ENCODE data around the gene DTX1. TPM values are rescaled to one million over a fixed set of nuclear protein-coding genes. Genes with fewer than 3 reads are reported as not detected.

The DTX1 gene
- polyA plus RNA-seq, 1 experiment, result 0.05 TPM

DNA sequence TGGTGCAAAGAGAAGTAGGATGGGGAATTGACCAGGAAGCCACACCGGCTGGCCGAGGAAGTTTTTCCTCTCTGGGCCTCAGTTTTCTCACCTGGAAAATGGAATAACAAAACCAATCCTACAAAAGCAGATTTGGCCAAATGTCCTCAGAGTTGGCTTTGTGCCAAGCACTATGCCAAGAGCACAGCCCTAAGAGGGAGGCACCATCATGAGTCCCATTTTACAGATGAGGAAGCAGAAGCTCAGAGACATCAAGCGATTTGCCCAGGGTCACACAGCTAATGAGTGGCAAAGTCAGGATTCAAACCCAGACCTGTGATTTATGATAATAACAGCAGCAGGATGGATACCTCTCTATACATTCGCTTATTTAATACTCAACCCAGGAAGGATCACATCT, 51.8 kb downstream of the DTX1 start:
- CTCF ChIA-PET, result no interaction called here
- POLR2A ChIA-PET, result no interaction called here
- no peak for DNase-seq (ENCODE audit: low read depth, low spot score)
- H3K9me3 ChIP-seq (ENCODE audit: control insufficient read depth, insufficient read depth, low read length), result no peaks in the 10 kb centered on the region; the same call in 1 of the 2 replicates
- no peak overlapping the region for H3K27ac ChIP-seq (ENCODE audit: low read depth, low read length)
- H3K4me3 ChIP-seq (ENCODE audit: low read depth, low read length), result no peak overlapping the region
- TF ChIP-seq, protein P1, sequence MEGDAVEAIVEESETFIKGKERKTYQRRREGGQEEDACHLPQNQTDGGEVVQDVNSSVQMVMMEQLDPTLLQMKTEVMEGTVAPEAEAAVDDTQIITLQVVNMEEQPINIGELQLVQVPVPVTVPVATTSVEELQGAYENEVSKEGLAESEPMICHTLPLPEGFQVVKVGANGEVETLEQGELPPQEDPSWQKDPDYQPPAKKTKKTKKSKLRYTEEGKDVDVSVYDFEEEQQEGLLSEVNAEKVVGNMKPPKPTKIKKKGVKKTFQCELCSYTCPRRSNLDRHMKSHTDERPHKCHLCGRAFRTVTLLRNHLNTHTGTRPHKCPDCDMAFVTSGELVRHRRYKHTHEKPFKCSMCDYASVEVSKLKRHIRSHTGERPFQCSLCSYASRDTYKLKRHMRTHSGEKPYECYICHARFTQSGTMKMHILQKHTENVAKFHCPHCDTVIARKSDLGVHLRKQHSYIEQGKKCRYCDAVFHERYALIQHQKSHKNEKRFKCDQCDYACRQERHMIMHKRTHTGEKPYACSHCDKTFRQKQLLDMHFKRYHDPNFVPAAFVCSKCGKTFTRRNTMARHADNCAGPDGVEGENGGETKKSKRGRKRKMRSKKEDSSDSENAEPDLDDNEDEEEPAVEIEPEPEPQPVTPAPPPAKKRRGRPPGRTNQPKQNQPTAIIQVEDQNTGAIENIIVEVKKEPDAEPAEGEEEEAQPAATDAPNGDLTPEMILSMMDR (IDR thresholded peaks at IDR 0.05; ENCODE audit: low read depth, low read length), result no peak
- H3K27me3 ChIP-seq (ENCODE audit: control insufficient read depth, insufficient read depth, low read length), result peaks cover 8% of the 10 kb centered on the region

DNA sequence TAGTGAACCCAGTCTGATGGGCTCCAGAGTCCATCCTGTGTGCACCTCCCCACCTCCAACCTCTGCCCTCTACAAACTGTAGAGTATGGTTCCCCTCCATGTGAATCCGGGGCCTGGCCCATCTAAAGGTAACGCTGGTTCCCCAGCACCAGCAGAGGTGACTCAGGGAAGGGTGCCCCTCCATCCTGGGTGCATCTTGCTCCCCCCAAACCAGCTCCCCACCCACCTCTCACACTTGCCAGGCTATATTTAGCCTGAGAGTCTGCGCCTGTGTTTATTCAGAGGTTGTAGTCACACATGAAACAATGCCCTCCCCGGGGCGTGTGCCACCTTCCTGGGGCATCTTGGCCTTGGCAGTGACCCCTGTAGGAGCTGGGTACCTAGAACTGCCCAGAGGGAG, 52.8 kb downstream of the DTX1 start:
- peaks cover 8% of the 10 kb centered on the region for H3K27me3 ChIP-seq (ENCODE audit: control insufficient read depth, insufficient read depth, low read length)
- CTCF ChIA-PET, result interaction anchor here (0.9 to 1.7 kb wide), 2 partner anchors 60 to 66 kb away, joined by 3 read pairs; no protein-coding TSS in a partner anchor
- no peak overlapping the region for H3K4me3 ChIP-seq (ENCODE audit: low read depth, low read length)
- POLR2A ChIA-PET, result no interaction called here
- DNase-seq (ENCODE audit: low read depth, low spot score), result no peak
- TF ChIP-seq, protein P1 (IDR thresholded peaks at IDR 0.05; ENCODE audit: low read depth, low read length), result no peak
- H3K9me3 ChIP-seq (ENCODE audit: control insufficient read depth, insufficient read depth, low read length), result no peaks in the 10 kb centered on the region; the same call in 1 of the 2 replicates
- H3K27ac ChIP-seq (ENCODE audit: low read depth, low read length), result no peak overlapping the region

DNA sequence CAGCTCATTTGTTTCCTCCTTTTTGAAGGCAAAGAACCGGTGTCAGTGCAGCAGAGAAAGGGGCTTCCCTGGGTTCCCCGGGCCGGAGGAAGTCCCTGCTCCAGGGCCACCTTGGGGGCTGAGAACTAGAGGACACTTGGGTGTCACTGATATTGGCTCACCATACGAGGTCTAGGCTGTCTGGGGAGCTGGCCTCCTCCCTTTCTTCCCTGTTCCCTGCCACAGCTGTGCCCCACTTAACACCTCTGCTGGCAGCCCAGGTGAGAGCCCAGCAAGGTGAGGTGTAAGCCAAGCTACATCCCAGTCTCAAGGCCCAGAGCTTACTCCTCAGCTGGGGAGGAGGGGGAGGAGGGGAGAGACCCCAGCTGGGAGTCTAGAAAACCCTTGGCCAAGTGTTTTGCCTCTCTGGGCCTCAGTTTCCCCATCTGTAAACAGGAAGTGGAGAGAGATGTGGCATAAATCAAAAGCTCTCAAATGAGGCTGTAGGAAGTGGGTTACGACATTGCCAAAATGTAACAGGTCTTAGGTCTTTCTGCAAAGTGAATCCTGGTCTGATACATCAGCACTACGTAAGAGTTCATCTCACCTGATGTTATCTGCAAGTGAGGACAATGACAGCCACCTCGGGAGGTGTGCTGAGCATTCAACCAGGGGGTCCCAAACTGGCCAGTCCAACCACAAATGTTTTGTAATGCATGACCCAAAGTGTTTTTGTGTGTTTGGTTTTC, 53.5 kb downstream of the DTX1 start:
- ChIA-PET POLR2A (no interaction called here), CTCF (interaction anchor here (0.9 to 1.7 kb wide), 2 partner anchors 61 to 65 kb away, joined by 3 read pairs; no protein-coding TSS in a partner anchor)
- H3K27ac ChIP-seq (ENCODE audit: low read depth, low read length), result no peak overlapping the region
- TF ChIP-seq, protein P1 (IDR thresholded peaks at IDR 0.05; ENCODE audit: low read depth, low read length), result no peak
- no peak for DNase-seq (ENCODE audit: low read depth, low spot score)
- peaks cover 8% of the 10 kb centered on the region for H3K27me3 ChIP-seq (ENCODE audit: control insufficient read depth, insufficient read depth, low read length)
- no peak overlapping the region for H3K4me3 ChIP-seq (ENCODE audit: low read depth, low read length)
- H3K9me3 ChIP-seq (ENCODE audit: control insufficient read depth, insufficient read depth, low read length), result no peaks in the 10 kb centered on the region; the same call in 1 of the 2 replicates

DNA sequence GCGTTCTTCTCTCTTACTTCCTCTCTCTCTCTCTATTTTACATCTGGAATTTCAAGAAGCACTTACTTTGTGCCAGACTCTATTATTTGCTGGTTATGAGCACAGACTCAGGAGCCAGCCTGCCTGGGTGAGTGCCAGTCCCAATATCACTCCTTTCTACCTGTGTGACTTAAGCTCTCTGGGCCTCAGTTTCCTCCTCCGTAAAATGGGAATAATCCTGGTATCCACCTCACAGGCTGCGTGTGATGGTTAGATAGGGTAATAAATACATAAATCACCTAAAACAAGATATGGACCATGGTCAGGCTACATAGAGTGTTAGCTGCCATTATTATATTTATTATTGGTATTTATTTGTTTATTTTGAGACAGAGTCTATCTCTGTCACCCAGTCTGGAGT, 54.7 kb downstream of the DTX1 start:
- no peak overlapping the region for H3K4me3 ChIP-seq (ENCODE audit: low read depth, low read length)
- CTCF ChIA-PET, result no interaction called here
- POLR2A ChIA-PET, result no interaction called here

More for the DNA sequence above, 54.7 kb downstream of the DTX1 start:
- TF ChIP-seq, protein P1 (IDR thresholded peaks at IDR 0.05; ENCODE audit: low read depth, low read length), result no peak
- Histone ChIP-seq H3K27ac (ENCODE audit: low read depth, low read length) (no peak overlapping the region), H3K9me3 (ENCODE audit: control insufficient read depth, insufficient read depth, low read length) (no peaks in the 10 kb centered on the region; the same call in 1 of the 2 replicates), H3K27me3 (ENCODE audit: control insufficient read depth, insufficient read depth, low read length) (peaks cover 8% of the 10 kb centered on the region)
- DNase-seq (ENCODE audit: low read depth, low spot score), result no peak
